HFF-Myc (cell line): Measurements from ENCODE around the gene CYB561.

Experiments
- DNase-seq: peaks from one replicate; pipeline ENCODE4 v3.0.0-alpha.2; 2011; ENCODE audit warnings: low read depth; ENCODE audit errors: extremely low read depth
- H3K4me3 ChIP-seq: replicated peaks from 2 replicates; pipeline ENCODE4 v1.5.1; 2011; ENCODE audit warnings: low read depth, mild to moderate bottlenecking, control low read depth, low read length
- TF ChIP-seq, protein P1 (sequence below): IDR thresholded peaks from 2 replicates; pipeline ENCODE4 v1.5.1; 2012; ENCODE audit warnings: mild to moderate bottlenecking, low read depth, low read length, control low read depth; ENCODE audit errors: missing control alignments

The CYB561 gene

DNA sequence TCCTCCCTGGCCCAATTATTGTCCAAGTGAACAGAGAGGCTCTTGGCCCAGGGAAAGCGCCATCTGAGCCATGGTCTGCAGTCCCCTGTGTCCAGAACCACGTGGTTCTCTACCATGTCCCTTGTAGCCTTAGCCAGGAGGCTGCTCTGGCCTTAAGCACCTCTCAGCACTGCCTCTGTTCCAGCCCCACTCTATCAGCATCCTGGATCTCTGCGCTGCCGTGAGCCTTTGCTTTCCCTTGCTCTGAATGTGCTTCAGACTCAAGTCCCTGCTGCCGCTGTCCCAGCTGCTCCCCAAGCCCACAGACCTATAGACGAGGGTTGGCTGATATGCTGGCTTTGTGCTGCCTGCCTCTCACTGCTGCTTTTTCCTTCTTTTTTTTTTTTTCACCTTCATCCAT is 33.9 kb downstream of the CYB561 start:
- DNase-seq = no peak
- TF ChIP-seq, protein P1, sequence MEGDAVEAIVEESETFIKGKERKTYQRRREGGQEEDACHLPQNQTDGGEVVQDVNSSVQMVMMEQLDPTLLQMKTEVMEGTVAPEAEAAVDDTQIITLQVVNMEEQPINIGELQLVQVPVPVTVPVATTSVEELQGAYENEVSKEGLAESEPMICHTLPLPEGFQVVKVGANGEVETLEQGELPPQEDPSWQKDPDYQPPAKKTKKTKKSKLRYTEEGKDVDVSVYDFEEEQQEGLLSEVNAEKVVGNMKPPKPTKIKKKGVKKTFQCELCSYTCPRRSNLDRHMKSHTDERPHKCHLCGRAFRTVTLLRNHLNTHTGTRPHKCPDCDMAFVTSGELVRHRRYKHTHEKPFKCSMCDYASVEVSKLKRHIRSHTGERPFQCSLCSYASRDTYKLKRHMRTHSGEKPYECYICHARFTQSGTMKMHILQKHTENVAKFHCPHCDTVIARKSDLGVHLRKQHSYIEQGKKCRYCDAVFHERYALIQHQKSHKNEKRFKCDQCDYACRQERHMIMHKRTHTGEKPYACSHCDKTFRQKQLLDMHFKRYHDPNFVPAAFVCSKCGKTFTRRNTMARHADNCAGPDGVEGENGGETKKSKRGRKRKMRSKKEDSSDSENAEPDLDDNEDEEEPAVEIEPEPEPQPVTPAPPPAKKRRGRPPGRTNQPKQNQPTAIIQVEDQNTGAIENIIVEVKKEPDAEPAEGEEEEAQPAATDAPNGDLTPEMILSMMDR = no peak
- no peak overlapping the region for H3K4me3 ChIP-seq

DNA sequence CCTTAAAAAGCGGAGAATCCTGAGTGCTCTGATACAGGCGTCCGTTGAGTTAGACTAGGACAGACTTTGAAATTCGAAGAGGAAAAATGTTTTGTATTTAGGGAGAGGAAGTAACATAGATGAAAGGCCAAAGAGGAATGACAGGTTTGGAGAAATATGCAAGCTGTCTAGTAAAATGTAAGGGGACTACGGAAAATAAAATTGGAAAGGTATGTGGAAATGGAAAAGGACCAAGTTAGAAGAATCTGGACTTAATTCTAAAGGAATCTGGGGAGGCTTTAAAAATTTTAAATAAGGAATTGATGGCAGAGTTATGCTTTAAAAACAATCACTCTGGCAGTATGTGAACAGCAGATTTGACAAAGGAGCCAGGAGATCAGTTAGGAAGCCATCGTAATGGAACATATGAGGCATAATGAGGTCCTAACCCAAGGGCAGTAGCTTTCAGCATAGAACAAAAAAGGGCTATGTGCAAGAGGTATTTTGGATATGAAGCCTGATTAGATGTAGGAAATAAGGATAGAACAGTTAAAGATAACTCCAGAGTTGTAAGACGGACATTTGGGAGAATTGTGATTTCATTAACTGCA is 38.3 kb downstream of the CYB561 start:
- H3K4me3 ChIP-seq = no peak overlapping the region
- TF ChIP-seq, protein P1 = no peak
- no peak for DNase-seq

DNA sequence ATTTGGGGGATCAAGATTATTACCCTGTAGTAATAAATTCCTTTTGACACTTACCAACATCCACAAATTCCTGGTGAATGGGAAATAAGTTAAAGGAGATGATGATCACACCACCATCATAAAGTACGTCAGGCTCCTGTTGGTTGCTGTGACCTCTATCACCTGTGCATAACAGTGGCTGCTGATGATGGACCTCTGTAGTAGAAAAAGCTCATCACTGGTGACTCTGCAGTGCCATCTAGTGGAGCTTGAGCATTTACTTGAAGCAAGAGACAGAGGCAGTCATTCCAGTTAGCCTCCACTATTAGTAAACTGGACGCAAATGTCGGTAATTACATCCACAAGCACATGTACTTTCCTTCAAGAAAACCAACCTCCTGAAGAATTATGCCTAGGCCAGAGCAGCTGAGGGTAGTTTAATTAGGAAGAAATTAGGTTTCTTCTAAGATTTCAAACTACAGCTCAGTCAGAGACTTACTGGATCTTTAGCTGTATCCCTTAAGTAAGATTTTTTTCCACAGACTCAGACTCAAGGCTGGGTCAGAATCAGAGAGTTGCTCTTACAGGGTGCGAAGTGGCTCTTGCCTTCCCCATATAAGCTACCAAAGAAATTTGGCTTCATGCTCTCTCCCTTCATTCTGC is 39.3 kb downstream of the CYB561 start:
- TF ChIP-seq, protein P1 = peak; percentile 81
- DNase-seq = peak; percentile 93
- H3K4me3 ChIP-seq = no peak overlapping the region

DNA sequence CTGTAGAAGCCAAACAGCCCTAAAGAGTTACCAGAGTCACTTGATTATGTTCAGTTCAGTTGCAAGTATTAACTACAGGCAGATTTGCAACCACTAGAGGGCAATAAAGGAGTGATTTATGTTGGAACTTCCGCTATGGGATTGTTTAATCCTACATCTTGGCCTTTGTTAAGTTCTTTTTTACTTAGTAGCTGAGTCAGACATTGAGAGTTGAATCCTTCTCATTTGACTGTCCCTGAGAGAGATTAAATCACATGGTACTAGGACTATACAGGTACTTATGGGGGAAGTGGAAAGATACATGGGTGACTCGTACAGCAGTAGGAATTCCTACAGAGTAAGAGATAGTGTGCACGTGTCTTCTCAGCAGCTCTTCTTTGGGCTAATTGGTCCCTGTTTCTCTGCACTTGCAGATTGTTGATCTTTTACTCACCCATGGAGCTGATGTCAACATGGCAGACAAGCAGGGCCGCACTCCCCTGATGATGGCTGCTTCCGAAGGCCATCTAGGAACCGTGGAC is 40.3 kb downstream of the CYB561 start:
- DNase-seq = peak; percentile 80
- TF ChIP-seq, protein P1 = peak; percentile 65
- H3K4me3 ChIP-seq = no peak overlapping the region

DNA sequence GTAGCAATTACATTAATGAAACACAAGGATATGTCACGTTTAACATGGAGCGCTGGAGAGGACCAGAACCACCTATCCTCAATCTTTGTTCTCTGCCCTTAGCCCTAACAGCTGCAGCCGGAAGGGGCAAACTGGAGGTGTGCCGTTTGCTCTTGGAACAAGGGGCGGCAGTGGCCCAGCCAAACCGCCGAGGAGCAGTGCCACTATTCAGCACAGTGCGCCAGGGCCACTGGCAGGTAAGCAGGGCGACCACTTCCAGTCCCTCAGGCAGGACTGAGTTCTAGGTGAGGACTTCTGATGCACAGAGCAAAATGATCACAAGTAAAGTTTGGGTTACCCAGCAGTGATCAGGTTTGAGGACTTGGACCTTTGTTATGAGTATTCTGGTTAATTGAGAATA is 41.1 kb downstream of the CYB561 start:
- TF ChIP-seq, protein P1 = no peak
- no peak overlapping the region for H3K4me3 ChIP-seq
- no peak for DNase-seq

DNA sequence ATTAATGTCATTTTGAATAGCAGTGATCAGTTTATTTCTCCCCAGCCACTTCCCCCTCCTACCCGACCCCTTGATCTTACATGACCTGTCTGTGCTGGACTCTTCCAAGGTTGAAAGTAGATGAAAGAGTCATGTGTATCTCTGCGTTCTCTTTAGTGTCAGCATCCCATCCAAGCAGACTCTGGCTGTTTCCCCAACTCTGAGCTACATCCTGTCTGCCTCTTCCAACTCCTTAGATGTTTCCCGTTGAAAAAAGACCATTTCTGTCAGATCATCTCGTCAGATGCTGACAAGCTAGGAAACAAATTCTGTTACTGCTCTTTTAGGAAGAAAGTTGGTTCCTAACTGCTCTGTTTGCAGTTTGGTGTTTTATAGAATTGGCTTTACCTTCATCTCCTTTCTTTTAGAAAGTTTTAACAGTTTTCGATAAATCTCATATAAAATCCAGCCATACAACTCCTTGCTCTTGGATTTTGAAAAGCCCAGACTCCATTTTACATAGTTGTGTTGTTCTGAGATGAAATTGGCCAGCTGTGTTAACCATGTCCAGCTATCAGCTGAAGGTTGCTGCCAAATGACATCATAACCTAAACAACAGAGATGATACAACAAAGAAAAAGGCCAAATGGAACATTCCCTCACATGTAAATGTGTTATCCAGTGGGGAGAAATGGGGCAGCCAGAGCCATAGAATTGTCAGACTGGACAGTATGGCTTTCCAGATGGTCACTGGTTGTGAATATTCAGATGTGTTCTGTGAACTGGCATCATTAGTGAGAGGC is 43.5 kb downstream of the CYB561 start:
- H3K4me3 ChIP-seq = no peak overlapping the region
- DNase-seq = no peak
- TF ChIP-seq, protein P1 = no peak
